Measurements from ENCODE around the gene NCF1. TPM values are rescaled to one million over a fixed set of nuclear protein-coding genes. Genes with fewer than 3 reads are reported as not detected.
A peak's percentile ranks its signal among the peaks of the same experiment; 100 is the strongest.
"Not testable (repeated sequence)": the region's sequence is repeated elsewhere in the genome, so short reads cannot be mapped to it uniquely, and the experiment has no call there.

Gene NCF1
- total RNA-seq (2021) (not detected in 2 replicates), Bru-seq, nascent RNA (percentile 6 among the genes with signal in this experiment), BruChase-seq, experiment 1, labeled RNA remaining after a 2-hour chase (percentile 6 among the genes with signal in this experiment), BruChase-seq, experiment 2, labeled RNA remaining after a 6-hour chase (percentile 5 among the genes with signal in this experiment)
- long read RNA-seq: 0 reads

GRCh38 chr7:74773760-74774750, at the start of gene NCF1:
TSS of gene NCF1 (plus strand) at chr7:74774011. CDS start at chr7:74774032, 21 bp downstream.
- BruUV-seq (replicated peaks); intact Hi-C loops (cut with micrococcal nuclease; ENCODE audit: unreplicated experiment); POLR2A ChIA-PET (ENCODE audit: low non-redundant PET); CTCF ChIA-PET; H3K36me3 ChIP-seq (ENCODE audit: insufficient read depth, low read length, poor library complexity, severe bottlenecking); H3K4me3 ChIP-seq (ENCODE audit: low read depth, low read length, poor library complexity, severe bottlenecking); H3K27me3 ChIP-seq (replicated peaks; ENCODE audit: insufficient read depth, low read depth, low read length, poor library complexity); H3K9me3 ChIP-seq (ENCODE audit: low read depth, low read length, poor library complexity, severe bottlenecking); H3K27ac ChIP-seq (ENCODE audit: low read depth, low read length, poor library complexity, severe bottlenecking); H3K4me1 ChIP-seq (ENCODE audit: insufficient read depth, low read length, poor library complexity, severe bottlenecking); DNase-seq (ENCODE audit: low spot score): not testable (repeated sequence)

GRCh38 chr7:74725840-74726239, 48.0 kb upstream of the NCF1 start:
- intact Hi-C loops (cut with micrococcal nuclease; ENCODE audit: unreplicated experiment): no loop called here
- Histone ChIP-seq H3K27ac (ENCODE audit: low read depth, low read length, poor library complexity, severe bottlenecking) (no peak overlapping the region), H3K4me1 (ENCODE audit: insufficient read depth, low read length, poor library complexity, severe bottlenecking) (no peaks in the 10 kb centered on the region), H3K36me3 (ENCODE audit: insufficient read depth, low read length, poor library complexity, severe bottlenecking) (peaks cover 9% of the 10 kb centered on the region), H3K4me3 (ENCODE audit: low read depth, low read length, poor library complexity, severe bottlenecking) (no peak overlapping the region), H3K9me3 (ENCODE audit: low read depth, low read length, poor library complexity, severe bottlenecking) (no peaks in the 10 kb centered on the region), H3K27me3 (replicated peaks; ENCODE audit: insufficient read depth, low read depth, low read length, poor library complexity) (no peaks in the 10 kb centered on the region)
- no TSS peak for BruUV-seq (replicated peaks)
- DNase-seq (ENCODE audit: low spot score): no peak
- ChIA-PET CTCF (no interaction called here), POLR2A (ENCODE audit: low non-redundant PET) (no interaction called here)
- TF ChIP-seq CTCF (conservative IDR thresholded peaks at IDR 0.05; ENCODE audit: low read depth, low read length) (no peak), EZH2 (IDR thresholded peaks at IDR 0.05; ENCODE audit: borderline replicate concordance, low read depth, low read length, poor library complexity, severe bottlenecking) (no peak)

GRCh38 chr7:74726309-74727101, 47.3 kb upstream of the NCF1 start:
- Histone ChIP-seq H3K27ac (ENCODE audit: low read depth, low read length, poor library complexity, severe bottlenecking) (no peak overlapping the region), H3K4me3 (ENCODE audit: low read depth, low read length, poor library complexity, severe bottlenecking) (no peak overlapping the region), H3K27me3 (replicated peaks; ENCODE audit: insufficient read depth, low read depth, low read length, poor library complexity) (no peaks in the 10 kb centered on the region), H3K36me3 (ENCODE audit: insufficient read depth, low read length, poor library complexity, severe bottlenecking) (peaks cover 2% of the 10 kb centered on the region), H3K9me3 (ENCODE audit: low read depth, low read length, poor library complexity, severe bottlenecking) (no peaks in the 10 kb centered on the region), H3K4me1 (ENCODE audit: insufficient read depth, low read length, poor library complexity, severe bottlenecking) (no peaks in the 10 kb centered on the region)
- TF ChIP-seq CTCF (conservative IDR thresholded peaks at IDR 0.05; ENCODE audit: low read depth, low read length): no peak
- TF ChIP-seq EZH2 (IDR thresholded peaks at IDR 0.05; ENCODE audit: borderline replicate concordance, low read depth, low read length, poor library complexity, severe bottlenecking): no peak
- DNase-seq (ENCODE audit: low spot score): no peak
- POLR2A ChIA-PET (ENCODE audit: low non-redundant PET): no interaction called here
- CTCF ChIA-PET: no interaction called here
- intact Hi-C loops (cut with micrococcal nuclease; ENCODE audit: unreplicated experiment): no loop called here
- no TSS peak for BruUV-seq (replicated peaks)

DNA sequence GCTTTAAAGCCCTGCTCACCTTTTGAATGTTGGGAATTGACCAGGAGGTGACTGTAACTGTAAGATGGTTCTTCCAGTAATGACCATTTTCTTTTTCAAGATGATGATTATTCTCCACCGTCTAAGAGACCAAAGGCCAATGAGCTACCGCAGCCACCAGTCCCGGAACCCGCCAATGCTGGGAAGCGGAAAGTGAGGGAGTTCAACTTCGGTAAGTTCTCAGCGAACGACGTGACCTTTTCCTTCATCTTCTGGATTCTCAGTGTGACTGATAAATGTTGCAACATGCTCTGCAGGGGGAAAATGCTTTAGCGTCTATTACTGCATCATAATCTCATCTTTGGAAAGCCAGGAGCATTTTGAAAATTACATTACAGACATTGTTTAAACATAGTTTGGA, 45.1 kb upstream of the NCF1 start:
- intact Hi-C loops (cut with micrococcal nuclease; ENCODE audit: unreplicated experiment); H3K4me1 ChIP-seq (ENCODE audit: insufficient read depth, low read length, poor library complexity, severe bottlenecking); H3K36me3 ChIP-seq (ENCODE audit: insufficient read depth, low read length, poor library complexity, severe bottlenecking); BruUV-seq (replicated peaks); CTCF ChIA-PET; DNase-seq (ENCODE audit: low spot score); H3K27ac ChIP-seq (ENCODE audit: low read depth, low read length, poor library complexity, severe bottlenecking); H3K4me3 ChIP-seq (ENCODE audit: low read depth, low read length, poor library complexity, severe bottlenecking); POLR2A ChIA-PET (ENCODE audit: low non-redundant PET); H3K9me3 ChIP-seq (ENCODE audit: low read depth, low read length, poor library complexity, severe bottlenecking); H3K27me3 ChIP-seq (replicated peaks; ENCODE audit: insufficient read depth, low read depth, low read length, poor library complexity): not testable (repeated sequence)

GRCh38 chr7:74730186-74730585, 43.6 kb upstream of the NCF1 start:
- POLR2A ChIA-PET (ENCODE audit: low non-redundant PET); CTCF ChIA-PET; DNase-seq (ENCODE audit: low spot score); H3K27ac ChIP-seq (ENCODE audit: low read depth, low read length, poor library complexity, severe bottlenecking); H3K4me3 ChIP-seq (ENCODE audit: low read depth, low read length, poor library complexity, severe bottlenecking); H3K27me3 ChIP-seq (replicated peaks; ENCODE audit: insufficient read depth, low read depth, low read length, poor library complexity); intact Hi-C loops (cut with micrococcal nuclease; ENCODE audit: unreplicated experiment); BruUV-seq (replicated peaks); H3K9me3 ChIP-seq (ENCODE audit: low read depth, low read length, poor library complexity, severe bottlenecking); H3K36me3 ChIP-seq (ENCODE audit: insufficient read depth, low read length, poor library complexity, severe bottlenecking); H3K4me1 ChIP-seq (ENCODE audit: insufficient read depth, low read length, poor library complexity, severe bottlenecking): not testable (repeated sequence)

Data from A673 (cell line).